ENCODE data around the gene HYAL2. TPM values are rescaled to one million over a fixed set of nuclear protein-coding genes. Genes with fewer than 3 reads are reported as not detected.

The HYAL2 gene
- total and polyA plus RNA-seq, 2 of the 8 experiments (the other 6 are each of a cell fraction or from before 2014, with no cell fraction given): 51.9 to 176 TPM

GRCh38 chr3:50292159-50293078 lies 30.1 kb downstream of the HYAL2 start, which contains the start of gene IFRD2 (continued):
- 0 out of 2 replicates have a peak, but pooled peaks have one; percentile 20 for TF ChIP-seq TCF12 (IDR thresholded peaks at IDR 0.05; ENCODE audit: low read depth, low read length)
- peak; percentile 72 for TF ChIP-seq CHD2 (IDR thresholded peaks at IDR 0.05; ENCODE audit: low read length)
- peak; percentile 89 to 97; a peak in 2 of 4 replicates for TF ChIP-seq SIN3A (conservative IDR thresholded peaks at IDR 0.05 in 1 of 2, IDR thresholded peaks at IDR 0.05 in 1 of 2; ENCODE audit: low read depth in 1 of 2, low read length in 2 of 2)
- peak; percentile 64 for TF ChIP-seq BACH1 (IDR thresholded peaks at IDR 0.05; ENCODE audit: low read length)
- peak; percentile 100 for TF ChIP-seq SIX5 (IDR thresholded peaks at IDR 0.05; ENCODE audit: low read depth, low read length)
- TF ChIP-seq RXRA (IDR thresholded peaks at IDR 0.05; ENCODE audit: insufficient read depth, low read depth, low read length): no peak
- TF ChIP-seq, protein P1, sequence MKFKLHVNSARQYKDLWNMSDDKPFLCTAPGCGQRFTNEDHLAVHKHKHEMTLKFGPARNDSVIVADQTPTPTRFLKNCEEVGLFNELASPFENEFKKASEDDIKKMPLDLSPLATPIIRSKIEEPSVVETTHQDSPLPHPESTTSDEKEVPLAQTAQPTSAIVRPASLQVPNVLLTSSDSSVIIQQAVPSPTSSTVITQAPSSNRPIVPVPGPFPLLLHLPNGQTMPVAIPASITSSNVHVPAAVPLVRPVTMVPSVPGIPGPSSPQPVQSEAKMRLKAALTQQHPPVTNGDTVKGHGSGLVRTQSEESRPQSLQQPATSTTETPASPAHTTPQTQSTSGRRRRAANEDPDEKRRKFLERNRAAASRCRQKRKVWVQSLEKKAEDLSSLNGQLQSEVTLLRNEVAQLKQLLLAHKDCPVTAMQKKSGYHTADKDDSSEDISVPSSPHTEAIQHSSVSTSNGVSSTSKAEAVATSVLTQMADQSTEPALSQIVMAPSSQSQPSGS (IDR thresholded peaks at IDR 0.05; ENCODE audit: low read length): no peak
- TF ChIP-seq EP300 (IDR thresholded peaks at IDR 0.05; ENCODE audit: borderline replicate concordance in 1 of 2, low read depth in 2 of 2, low read length in 2 of 2): no peak
- TF ChIP-seq KDM5A (IDR thresholded peaks at IDR 0.05; ENCODE audit: low read length): peak; percentile 29; the same call in 1 of the 2 replicates
- TF ChIP-seq, protein P2, sequence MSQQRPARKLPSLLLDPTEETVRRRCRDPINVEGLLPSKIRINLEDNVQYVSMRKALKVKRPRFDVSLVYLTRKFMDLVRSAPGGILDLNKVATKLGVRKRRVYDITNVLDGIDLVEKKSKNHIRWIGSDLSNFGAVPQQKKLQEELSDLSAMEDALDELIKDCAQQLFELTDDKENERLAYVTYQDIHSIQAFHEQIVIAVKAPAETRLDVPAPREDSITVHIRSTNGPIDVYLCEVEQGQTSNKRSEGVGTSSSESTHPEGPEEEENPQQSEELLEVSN (IDR thresholded peaks at IDR 0.05): no peak
- TF ChIP-seq KDM4A (IDR thresholded peaks at IDR 0.05; ENCODE audit: low read depth, low read length, severe bottlenecking): peak; percentile 27
- no peak for TF ChIP-seq JUN (IDR thresholded peaks at IDR 0.05; ENCODE audit: low read depth, low read length)
- TF ChIP-seq MAX (IDR thresholded peaks at IDR 0.05): peak; percentile 94
- TF ChIP-seq TBP (IDR thresholded peaks at IDR 0.05; ENCODE audit: low read depth, low read length): peak; percentile 16; the same call in 1 of the 2 replicates
- peak; percentile 38 for TF ChIP-seq TEAD4 (IDR thresholded peaks at IDR 0.05; ENCODE audit: low read depth, low read length)
- peak; percentile 81; the same call in 1 of the 2 replicates for TF ChIP-seq YY1 (IDR thresholded peaks at IDR 0.05; ENCODE audit: low read depth, low read length)
- no peak for TF ChIP-seq HDAC6 (IDR thresholded peaks at IDR 0.05; ENCODE audit: low read depth, low read length)
- TF ChIP-seq GABPA (IDR thresholded peaks at IDR 0.05; ENCODE audit: borderline replicate concordance, insufficient read depth, low read length): no peak
- peak; percentile 70 for TF ChIP-seq SP1 (IDR thresholded peaks at IDR 0.05; ENCODE audit: low read depth, low read length)
- peak; percentile 71 for TF ChIP-seq TAF1 (IDR thresholded peaks at IDR 0.05; ENCODE audit: low read depth, low read length)
